HUES48 (cell line): Measurements from ENCODE around the gene NHEJ1.

Source experiments
- H3K27ac ChIP-seq: one replicate; pipeline ENCODE4 v1.7.0; 2013; ENCODE audit warnings: low read depth, low read length, inconsistent platforms
- H3K27me3 ChIP-seq: 2 replicates; pipeline ENCODE4 v1.6.1; 2013; ENCODE audit warnings: mild to moderate bottlenecking, low read length; ENCODE audit not compliant: control insufficient read depth, insufficient read depth
- H3K36me3 ChIP-seq: 2 replicates; pipeline ENCODE4 v1.6.1; 2013; ENCODE audit warnings: low read length; ENCODE audit not compliant: control insufficient read depth, insufficient read depth
- H3K4me1 ChIP-seq: 2 replicates; pipeline ENCODE4 v1.6.1; 2013; ENCODE audit warnings: mild to moderate bottlenecking, low read length; ENCODE audit not compliant: control insufficient read depth, insufficient read depth
- H3K4me3 ChIP-seq: 2 replicates; pipeline ENCODE4 v1.5.1; 2013; ENCODE audit warnings: mild to moderate bottlenecking, low read depth, low read length
- H3K9ac ChIP-seq: 2 replicates; pipeline ENCODE4 v1.6.1; 2013; ENCODE audit warnings: mild to moderate bottlenecking, low read depth, low read length, moderate library complexity
- H3K9me3 ChIP-seq: 2 replicates; pipeline ENCODE4 v1.6.1; 2013; ENCODE audit warnings: low read length; ENCODE audit not compliant: control insufficient read depth, insufficient read depth

Gene NHEJ1

DNA sequence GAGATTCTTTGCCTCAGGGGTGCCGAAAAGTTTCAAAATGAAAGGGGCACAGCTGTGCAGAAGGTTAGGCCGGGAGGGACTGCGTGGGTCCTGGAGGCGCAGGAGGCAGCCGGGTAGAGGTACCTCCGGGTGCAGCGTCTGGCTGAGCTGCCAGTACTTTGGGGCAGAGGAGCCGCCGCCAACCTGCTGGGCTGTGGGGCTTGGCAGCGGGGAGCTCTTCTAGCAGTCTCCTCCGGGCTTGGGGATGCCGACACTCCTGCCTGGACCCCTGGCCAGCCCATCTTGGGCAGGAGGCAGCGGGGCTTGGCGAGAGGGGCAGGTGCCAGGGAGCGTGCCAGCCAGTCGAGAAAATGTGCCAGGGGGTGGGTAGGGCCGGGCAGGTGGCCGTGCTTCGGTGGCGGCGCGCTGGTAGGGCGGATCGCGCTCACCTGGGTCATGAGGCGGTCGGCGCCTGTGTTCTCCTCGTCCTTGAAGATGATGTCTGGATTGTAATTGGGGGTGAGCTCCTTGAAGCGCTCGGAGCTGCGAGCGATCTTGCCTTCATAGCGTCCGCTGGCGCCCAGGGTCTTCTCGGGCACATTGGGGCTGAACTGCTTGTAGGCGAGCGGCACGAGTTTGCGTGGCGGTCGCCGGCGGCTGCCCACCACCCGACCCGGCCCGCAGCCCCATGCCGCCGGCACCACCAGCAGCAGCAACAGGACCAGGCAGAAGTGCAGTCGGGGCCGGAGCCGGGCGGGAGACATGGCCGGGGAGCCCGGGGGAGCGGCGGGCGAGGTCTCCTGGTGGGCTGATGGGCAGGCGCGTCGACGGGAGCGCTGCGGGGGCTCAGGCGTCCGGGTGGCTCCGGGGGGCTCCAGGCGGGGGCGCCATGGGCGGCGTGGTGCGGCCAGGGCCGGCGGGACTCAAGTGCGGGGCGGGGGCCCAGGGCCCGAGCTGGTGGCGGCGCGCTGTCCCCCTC is 100.6 kb downstream of the NHEJ1 start:
- Histone ChIP-seq H3K4me3 (peak overlapping the region; percentile 19; the same call in 1 of the 2 replicates), H3K9me3 (no peaks in the 10 kb centered on the region), H3K4me1 (peaks cover 34% of the 10 kb centered on the region), H3K9ac (no peak overlapping the region), H3K27me3 (peaks cover 99% of the 10 kb centered on the region), H3K36me3 (no peaks in the 10 kb centered on the region), H3K27ac (no peak overlapping the region)

DNA sequence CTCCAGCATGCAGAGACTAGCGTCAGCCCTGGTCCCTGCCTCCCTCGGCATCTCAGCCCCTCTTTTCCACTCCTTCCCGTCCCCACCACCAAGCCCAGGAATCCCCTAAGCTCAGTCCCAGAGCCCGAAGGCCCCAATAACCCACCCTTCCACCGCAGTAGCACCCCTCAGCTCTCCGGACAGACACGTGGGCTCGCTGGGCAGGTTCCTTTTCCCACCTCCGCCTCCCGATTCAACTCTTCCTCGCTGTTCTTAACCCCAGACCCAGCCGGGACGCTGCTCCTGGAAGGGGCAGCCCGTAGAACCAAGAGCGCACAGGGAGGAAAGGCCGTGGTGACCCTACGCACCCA is 101.3 kb downstream of the NHEJ1 start:
- H3K4me3 ChIP-seq = peak overlapping the region; percentile 26; the same call in 1 of the 2 replicates
- peaks cover 99% of the 10 kb centered on the region for H3K27me3 ChIP-seq

DNA sequence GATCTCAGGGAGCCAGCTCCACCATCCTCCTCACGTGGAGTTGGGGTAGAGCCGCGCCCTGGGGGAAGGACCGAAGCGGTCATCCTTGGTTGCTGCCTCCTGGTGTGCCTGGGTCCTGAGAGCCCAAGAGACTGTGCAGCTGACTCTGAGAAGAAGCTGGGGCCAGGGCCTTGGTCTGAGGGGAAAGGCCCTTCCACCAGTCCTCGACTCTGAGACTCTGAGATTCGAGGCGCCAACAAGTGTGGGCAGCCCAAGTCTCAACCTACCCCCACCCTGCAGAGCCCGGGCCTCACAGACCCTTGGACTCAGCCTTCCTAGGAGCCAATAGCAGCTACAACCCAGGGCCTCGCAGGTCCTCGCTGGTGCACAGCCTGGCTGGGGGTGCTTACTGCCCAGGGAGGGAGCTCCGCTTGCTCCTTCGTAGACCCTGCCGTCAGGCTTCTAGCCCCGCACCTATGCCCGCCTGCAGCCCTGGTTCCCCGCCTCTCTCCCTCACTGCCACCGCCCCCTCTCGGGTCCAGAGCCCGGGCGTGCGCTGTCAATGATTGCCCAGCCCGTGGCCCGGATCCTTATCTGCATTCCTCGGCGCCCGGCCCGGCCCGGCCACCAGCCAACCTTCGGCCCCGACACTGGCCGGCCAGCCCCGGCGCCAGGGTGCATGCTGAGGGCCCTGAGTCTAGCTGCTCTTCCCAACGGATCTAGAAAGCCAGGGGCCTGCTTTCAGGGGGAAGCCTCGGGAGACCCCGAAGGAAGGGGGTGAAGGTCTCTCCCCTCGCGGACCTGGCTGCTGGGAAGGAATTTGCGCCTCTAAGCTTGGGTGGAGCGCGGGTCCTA is 101.9 kb downstream of the NHEJ1 start:
- H3K4me3 ChIP-seq = peak overlapping the region; percentile 26; the same call in 1 of the 2 replicates
- peaks cover 98% of the 10 kb centered on the region for H3K27me3 ChIP-seq
- no peaks in the 10 kb centered on the region for H3K9me3 ChIP-seq
- no peak overlapping the region for H3K9ac ChIP-seq
- H3K36me3 ChIP-seq = no peaks in the 10 kb centered on the region
- no peak overlapping the region for H3K27ac ChIP-seq
- H3K4me1 ChIP-seq = peaks cover 34% of the 10 kb centered on the region

More for the DNA sequence above, 101.3 kb downstream of the NHEJ1 start:
- Histone ChIP-seq H3K27ac (no peak overlapping the region), H3K4me1 (peaks cover 34% of the 10 kb centered on the region), H3K9ac (no peak overlapping the region), H3K36me3 (no peaks in the 10 kb centered on the region), H3K9me3 (no peaks in the 10 kb centered on the region)

DNA sequence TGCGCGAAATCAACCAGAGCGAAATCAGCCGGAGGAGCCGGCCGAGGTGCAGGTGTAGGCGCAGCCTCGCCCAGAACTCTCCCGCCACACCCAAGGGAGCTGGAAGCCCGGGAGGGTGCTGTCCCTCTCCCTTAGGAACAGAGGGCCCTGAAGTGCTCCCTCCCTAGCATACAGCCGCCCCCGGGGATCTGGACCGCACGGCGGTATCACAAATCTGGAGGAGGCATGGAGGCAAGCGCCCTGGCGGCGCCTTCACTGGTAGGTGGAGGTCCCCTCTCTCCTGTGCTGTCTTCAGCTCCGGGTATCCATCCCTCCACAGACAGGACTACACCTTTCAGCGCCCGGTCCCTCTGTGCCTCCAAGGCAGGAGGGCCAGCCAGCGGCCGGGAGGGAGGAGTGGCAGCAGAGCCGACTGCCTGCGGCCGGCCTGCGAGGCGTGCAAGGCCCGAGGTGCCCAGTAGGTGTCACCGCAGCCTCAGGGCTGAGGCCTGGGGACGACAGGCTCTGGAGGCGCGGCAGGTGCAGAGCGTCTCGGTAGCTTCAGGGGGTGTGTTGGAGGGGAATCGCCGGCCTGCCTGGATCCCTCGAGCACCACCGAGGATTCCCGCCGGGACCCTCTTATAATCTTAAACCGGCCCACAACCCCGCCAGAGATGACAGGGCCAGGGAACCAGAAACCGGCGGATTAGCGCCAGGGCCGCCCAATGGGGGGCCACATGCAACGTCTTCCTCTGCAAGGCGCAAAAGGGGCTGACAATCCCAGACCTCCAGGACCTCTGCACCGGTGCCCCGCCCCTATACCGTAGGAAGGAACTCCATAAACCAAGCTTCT is 102.7 kb downstream of the NHEJ1 start:
- Histone ChIP-seq H3K4me1 (peaks cover 31% of the 10 kb centered on the region), H3K9me3 (no peaks in the 10 kb centered on the region), H3K36me3 (no peaks in the 10 kb centered on the region), H3K27ac (no peak overlapping the region), H3K9ac (no peak overlapping the region), H3K4me3 (peak overlapping the region; percentile 50; the same call in 1 of the 2 replicates), H3K27me3 (peaks cover 95% of the 10 kb centered on the region)

DNA sequence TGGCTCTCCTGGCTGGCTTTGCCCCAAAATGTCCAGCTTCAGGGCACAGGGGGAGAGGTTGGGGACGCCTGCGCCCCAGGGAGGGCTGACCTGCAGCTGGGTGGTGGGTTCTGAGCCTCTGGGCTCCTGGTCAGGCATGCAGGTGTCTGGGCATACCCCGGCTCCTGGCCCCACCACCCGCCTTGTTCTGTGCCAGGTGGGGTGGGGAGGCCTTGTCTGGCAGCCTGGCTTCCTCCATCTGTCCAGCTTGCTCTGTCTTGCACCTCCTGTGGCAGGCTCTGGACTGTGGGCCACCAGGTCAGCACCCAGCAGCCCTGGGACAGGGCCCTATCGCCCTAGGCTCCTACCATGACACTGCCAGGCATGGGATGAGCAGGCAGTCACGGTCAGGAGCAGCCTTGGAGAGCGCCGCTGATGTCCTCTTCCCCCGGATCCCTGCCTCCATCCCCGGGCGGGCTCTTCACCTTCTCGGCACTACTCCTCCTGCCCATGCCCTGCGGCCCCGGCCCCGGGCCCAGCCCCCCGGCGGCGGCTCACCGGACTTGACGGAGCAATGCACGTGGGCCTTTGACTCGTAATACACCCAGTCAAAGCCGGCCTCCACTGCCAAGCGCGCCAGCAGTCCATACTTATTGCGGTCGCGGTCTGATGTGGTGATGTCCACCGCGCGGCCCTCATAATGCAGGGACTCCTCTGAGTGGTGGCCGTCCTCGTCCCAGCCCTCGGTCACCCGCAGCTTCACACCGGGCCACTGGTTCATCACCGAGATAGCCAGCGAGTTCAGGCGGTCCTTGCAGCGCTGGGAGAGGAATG is 103.5 kb downstream of the NHEJ1 start:
- H3K4me3 ChIP-seq = peak overlapping the region; percentile 50; the same call in 1 of the 2 replicates

DNA sequence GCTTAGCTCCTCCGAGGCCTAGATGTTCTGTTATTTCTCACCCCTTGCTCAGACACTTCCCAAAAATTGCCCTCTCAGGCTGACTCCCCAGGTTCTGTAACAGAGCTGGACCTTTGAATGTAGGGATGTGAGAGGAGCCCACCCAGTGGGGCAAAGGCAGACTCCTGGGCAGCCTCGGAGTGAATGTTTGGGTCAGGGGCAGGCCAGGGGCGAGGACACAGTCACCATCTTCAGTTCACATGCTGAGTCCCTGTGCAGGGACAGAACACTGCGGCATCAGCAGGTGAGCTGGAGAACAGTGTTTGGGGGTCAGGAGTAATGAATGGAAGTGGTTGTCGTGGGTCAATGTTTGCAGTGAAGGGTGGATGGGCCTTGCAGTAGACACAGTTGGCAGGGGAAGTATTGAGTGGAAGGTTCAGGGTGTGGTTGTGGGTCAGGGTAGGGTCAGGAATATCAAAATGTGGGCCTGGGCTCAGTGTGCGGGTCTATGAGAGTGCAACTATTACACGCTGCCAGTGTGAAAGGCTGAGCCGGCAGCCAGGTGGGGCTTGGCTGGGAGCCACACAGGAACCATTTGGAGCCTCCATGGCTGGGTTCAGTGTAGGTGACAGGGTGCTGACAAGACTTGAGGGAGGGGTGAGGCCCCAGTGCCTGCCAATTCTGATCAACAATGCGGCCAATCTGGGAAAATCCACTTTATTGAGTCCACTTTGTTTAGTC is 104.3 kb downstream of the NHEJ1 start:
- Histone ChIP-seq H3K27ac (no peak overlapping the region), H3K4me3 (no peak overlapping the region), H3K27me3 (peaks cover 85% of the 10 kb centered on the region), H3K36me3 (no peaks in the 10 kb centered on the region), H3K9me3 (no peaks in the 10 kb centered on the region), H3K4me1 (0 out of 2 replicates have a peak, but pooled peaks cover 18% of the 10 kb centered on the region), H3K9ac (no peak overlapping the region)

More for the DNA sequence above, 103.5 kb downstream of the NHEJ1 start:
- Histone ChIP-seq H3K27ac (no peak overlapping the region), H3K9me3 (no peaks in the 10 kb centered on the region), H3K27me3 (peaks cover 91% of the 10 kb centered on the region), H3K36me3 (no peaks in the 10 kb centered on the region), H3K9ac (no peak overlapping the region), H3K4me1 (peaks cover 24% of the 10 kb centered on the region; the same call in 1 of the 2 replicates)

DNA sequence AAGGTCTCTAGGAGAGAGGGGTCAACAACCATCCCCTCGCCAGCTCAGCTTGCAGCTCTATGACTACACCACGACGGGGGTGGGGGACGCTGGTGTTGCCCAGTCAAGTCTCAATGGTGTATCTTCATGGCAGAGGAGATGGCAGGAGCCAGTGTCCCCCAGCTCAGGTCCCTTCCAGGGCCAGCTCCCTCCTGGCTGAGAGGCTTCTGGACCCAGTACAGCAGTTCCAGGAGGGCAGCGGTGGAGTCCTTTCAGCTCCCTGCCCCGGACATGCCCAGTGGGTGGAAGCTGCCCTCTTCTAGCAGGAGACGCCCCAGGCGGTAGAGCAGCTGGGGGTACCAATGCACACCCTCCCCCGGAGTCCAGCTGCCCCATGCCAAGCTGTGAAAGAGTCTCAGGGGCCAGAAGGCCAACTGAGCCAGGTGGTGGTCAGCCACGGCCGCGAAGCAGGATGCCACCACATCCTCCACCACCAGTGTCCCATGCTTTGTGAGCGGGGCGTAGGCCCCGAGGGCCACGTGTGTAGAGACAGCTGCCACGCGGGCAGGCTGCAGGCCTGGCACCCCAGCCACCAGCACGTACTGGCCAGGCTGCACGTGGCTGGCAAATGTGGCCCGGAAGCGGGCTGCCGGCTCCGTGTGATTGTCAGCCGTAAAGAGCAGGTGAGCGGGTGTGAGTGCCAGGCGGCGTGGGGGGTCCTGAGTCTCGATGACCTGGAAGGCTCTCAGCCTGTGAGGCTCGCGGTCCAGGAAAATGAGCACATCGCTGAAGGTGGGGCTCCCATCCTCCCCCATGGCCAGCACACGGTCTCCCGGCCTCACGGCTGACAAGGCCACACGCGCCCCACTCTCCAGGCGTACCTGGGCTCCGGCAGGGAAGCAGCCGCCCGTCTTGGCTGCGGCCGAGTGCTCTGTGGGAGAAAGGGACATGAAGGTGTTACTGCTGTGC is 105.4 kb downstream of the NHEJ1 start:
- Histone ChIP-seq H3K9ac (no peak overlapping the region), H3K27me3 (peaks cover 86% of the 10 kb centered on the region), H3K4me1 (0 out of 2 replicates have a peak, but pooled peaks cover 15% of the 10 kb centered on the region), H3K9me3 (no peaks in the 10 kb centered on the region), H3K36me3 (no peaks in the 10 kb centered on the region), H3K4me3 (no peak overlapping the region), H3K27ac (no peak overlapping the region)

DNA sequence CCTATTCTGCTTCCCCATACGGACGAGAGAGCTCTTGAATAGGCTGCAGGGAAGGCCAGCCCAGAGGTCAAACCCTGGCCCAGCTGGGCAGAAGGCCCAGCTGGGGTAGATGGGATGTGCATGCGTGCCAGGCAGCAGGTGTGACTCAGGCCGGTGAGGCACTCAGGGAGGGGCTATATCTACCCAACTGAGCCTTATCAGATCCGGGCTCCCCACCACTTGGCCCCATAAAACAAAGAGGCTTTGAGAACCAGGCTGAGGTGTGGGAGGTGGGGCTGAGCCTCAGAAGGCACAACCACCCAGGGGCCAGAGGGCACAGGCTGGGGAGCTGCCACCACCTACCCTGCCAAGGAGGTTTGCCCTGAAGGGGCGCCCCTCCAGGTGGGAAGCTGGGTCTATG is 111.3 kb downstream of the NHEJ1 start:
- H3K36me3 ChIP-seq = no peaks in the 10 kb centered on the region
- H3K4me1 ChIP-seq = no peaks in the 10 kb centered on the region
- no peaks in the 10 kb centered on the region for H3K9me3 ChIP-seq
- H3K9ac ChIP-seq = no peak overlapping the region
- H3K4me3 ChIP-seq = no peak overlapping the region
- H3K27ac ChIP-seq = no peak overlapping the region
- H3K27me3 ChIP-seq = peaks cover 42% of the 10 kb centered on the region
